ENCODE results near the gene CITED2. TPM values are rescaled to one million over a fixed set of nuclear protein-coding genes. Genes with fewer than 3 reads are reported as not detected.

CITED2 gene
- total RNA-seq, 1 experiment from 2014 or later: 74.4 TPM

GRCh38 chr6:139323511-139324300 lies 50.7 kb downstream of the CITED2 start:
- Histone ChIP-seq H3K4me3 (no peak overlapping the region), H3K4me1 (replicated peaks) (no peaks in the 10 kb centered on the region; the same call in 1 of the 2 replicates), H3K27me3 (replicated peaks) (no peaks in the 10 kb centered on the region), H3K9me3 (replicated peaks) (no peaks in the 10 kb centered on the region), H3K36me3 (no peaks in the 10 kb centered on the region), H3K27ac (no peak overlapping the region)
- peak; percentile 17 to 51 for DNase-seq (ENCODE audit: low read depth in 1 of 2, low spot score in 2 of 2)

Other genes starting within 250 kb of the CITED2 start
- 9.1 and 9.5 TPM in 2 replicates for gene HECA, start 239.6 kb downstream of the CITED2 start, total RNA-seq (2014; rRNA removed; shearing (Covaris generic))
- gene TXLNB, start 82.7 kb downstream of the CITED2 start, total RNA-seq (2014; rRNA removed; shearing (Covaris generic)): not detected in 2 replicates